Urinary bladder (tissue), 4 donors: ENCODE results near the gene NSMF. TPM values are rescaled to one million over a fixed set of nuclear protein-coding genes. Genes with fewer than 3 reads are reported as not detected.
"Not testable (repeated sequence)": the region's sequence is repeated elsewhere in the genome, so short reads cannot be mapped to it uniquely, and the experiment has no call there.

ENCODE experiments used
- DNase-seq: peaks from one replicate; pipeline ENCODE4 v3.0.0-alpha.2; 2015; ENCODE audit errors: extremely low spot score
- H3K27ac ChIP-seq: one replicate; pipeline ENCODE4 v1.5.1; 2013; ENCODE audit warnings: low read depth, mild to moderate bottlenecking, moderate library complexity
- H3K36me3 ChIP-seq: one replicate; pipeline ENCODE4 v1.6.1; 2013; ENCODE audit warnings: mild to moderate bottlenecking, moderate library complexity; ENCODE audit not compliant: insufficient read depth
- H3K4me1 ChIP-seq: one replicate; pipeline ENCODE4 v1.6.1; 2013; ENCODE audit warnings: mild to moderate bottlenecking, moderate library complexity; ENCODE audit not compliant: insufficient read depth
- H3K4me3 ChIP-seq: one replicate; pipeline ENCODE4 v1.5.1; 2013; ENCODE audit warnings: low read depth, low read length
- WGBS: extraction: QIAGEN DNeasy Blood & Tissue Kit; methylation state at CpG from one replicate; pipeline ENCODE4 v1.1.7; 2013; 5-methylcytosine and 5-hydroxymethylcytosine counted together
- polyA plus RNA-seq: library from polyadenylated mRNA; stranded (reverse); fragments of 200-250 nt; gene quantifications from one replicate; pipeline ENCODE4 v1.2.3, GENCODE V29; 2013
- total RNA-seq: library from RNA; depleted of rRNA; stranded (reverse); fragments of >200 nt; gene quantifications from one replicate; pipeline ENCODE4 v1.2.3, GENCODE V29; 2014
- donor health status: healthy with polysubstance abuse.
- donor health status: healthy.

NSMF gene
- total and polyA plus RNA-seq, 2 donors = 8.6 to 36.2 TPM

DNA sequence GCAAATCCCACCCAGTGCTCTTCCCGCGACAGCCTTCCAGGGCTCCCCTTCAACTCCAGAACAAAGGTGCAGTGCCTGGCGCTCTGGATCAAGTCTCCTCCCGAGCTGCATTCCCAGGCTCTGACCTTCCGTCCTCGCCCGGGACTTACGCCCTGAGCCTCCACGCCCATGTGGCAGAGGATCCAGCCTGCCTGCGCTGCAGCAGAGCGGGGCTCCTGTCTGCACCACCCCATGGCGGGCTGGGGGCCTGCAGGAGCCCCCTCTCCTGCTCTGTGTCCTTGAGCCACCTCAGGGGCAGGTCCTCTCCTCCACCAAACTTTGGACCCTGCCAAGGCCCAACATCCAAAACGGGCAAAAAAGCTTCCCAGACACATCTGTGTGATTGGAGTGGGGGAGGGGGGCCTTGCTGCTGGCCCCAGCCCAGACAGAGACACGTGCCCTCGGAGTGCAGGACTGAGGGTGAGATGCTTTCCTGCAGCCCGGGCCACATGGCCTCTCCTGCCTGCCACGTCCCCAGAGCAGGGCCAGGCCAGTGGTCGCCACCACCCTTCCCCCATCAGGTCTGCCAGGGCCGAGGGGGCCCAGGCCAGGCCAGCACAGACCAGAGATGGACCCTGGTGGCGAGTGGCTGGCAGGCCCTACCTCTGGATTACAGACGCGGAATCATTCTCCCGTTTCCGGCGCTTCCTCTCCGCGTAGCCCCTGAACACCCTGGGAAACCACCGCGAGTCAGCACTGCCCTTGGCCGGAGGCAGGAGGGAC lies 4.4 kb downstream of the NSMF start:
- H3K4me3 ChIP-seq = no peak overlapping the region
- H3K27ac ChIP-seq = no peak overlapping the region
- no peak for DNase-seq
- 64% methylated on average over 30 of the region's 30 CpGs for WGBS
- H3K4me1 ChIP-seq = no peaks in the 10 kb centered on the region
- no peaks in the 10 kb centered on the region for H3K36me3 ChIP-seq

DNA sequence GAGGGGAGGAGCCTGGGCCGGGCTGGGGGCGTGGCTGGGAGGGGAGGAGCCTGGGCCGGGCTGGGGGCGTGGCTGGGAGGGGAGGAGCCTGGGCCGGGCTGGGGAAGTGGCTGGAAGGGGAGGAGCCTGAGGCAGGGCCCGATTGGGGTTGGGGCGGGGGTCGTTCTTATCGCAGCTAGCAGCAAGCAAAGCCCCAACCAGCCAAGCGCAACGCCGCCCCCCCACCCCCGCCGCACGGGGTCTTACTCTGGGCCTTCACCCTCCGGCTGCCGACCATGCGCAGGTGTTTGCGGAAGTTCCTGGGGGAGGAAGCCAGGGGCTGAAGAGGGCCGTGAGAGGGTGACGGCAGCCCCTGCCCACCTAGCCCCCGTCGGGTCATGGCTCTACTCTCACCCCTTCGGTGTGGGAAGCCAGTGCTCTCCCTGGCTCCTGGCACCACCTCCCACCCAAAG lies 5.0 kb downstream of the NSMF start:
- Histone ChIP-seq H3K36me3 (no peaks in the 10 kb centered on the region), H3K4me3 (peak overlapping the region; percentile 24), H3K27ac (no peak overlapping the region), H3K4me1 (no peaks in the 10 kb centered on the region)
- 27% methylated on average over 22 of the region's 24 CpGs for WGBS
- no peak for DNase-seq

DNA sequence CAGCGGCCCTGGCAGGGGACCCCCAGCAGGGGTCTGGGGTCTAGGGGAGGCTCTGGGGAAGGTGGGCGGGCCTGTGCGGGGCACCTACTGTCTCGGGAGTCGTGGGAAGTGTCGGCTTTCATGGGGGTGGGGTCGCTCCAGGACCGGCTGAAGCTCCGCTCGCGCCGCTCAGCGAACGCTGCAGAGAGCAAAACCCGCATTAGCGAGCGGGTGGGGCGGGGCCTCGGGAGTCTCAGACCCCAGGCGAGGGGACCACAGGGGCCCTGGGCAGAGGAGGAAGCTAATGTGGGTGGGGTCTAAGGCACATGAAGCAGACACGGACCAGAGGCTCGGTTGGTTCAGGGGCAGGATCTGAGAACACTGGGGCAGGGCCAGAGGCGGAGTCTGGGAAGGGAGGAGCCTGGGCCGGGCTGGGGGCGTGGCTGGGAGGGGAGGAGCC lies 5.5 kb downstream of the NSMF start:
- Histone ChIP-seq H3K4me3 (peak overlapping the region; percentile 4), H3K4me1 (no peaks in the 10 kb centered on the region), H3K27ac (no peak overlapping the region), H3K36me3 (no peaks in the 10 kb centered on the region)
- WGBS = 26% methylated on average over 25 of the region's 25 CpGs
- peak; percentile 64 for DNase-seq

DNA sequence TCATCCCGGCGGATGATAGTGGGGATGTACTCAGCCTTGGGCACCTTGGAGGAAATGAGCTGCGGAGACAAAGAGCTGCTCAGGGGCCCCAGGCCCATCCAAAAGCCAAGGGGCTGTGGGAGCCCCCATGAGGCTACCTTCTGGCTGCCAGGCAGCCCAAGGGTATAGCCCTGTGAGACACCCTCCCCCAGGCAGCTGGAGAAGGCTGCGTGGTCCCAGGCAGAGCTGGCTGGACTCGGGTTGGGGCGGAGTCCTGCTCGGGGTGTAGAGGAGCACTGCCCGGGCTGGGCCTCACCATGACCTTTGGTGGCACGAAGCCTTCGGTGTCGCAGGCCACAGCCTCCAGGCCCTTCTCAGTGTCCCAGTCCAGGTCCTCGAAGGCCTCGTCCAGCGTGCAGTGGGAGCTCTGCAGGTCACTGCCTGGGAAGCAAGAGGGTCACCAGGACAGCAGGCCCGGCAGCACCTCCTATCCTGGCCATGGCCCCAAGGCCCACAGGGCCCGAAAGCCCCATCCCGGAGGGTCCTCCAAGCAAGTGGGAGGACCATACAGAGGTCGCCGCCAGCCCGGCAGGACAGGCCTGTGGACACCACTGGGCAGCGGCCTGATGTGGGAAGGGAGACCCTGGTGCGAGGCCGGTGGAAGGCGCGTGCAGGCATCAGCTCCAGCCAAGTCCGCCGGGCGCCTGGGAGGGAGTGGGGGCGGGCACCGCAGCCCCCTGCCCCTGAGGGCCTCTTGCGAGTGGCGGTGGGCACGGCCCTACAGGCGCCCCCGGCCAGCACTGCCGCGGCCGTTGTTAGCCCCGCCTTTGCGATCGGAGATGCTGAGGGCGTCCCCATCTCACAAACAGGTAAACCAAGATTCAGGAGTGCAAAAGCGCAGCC lies 6.1 kb downstream of the NSMF start:
- no peaks in the 10 kb centered on the region for H3K4me1 ChIP-seq
- no peak for DNase-seq
- WGBS = 86% methylated on average over 43 of the region's 43 CpGs
- H3K27ac ChIP-seq = no peak overlapping the region
- H3K36me3 ChIP-seq = no peaks in the 10 kb centered on the region
- no peak overlapping the region for H3K4me3 ChIP-seq

GRCh38 chr9:137452006-137452760 lies 7.0 kb downstream of the NSMF start:
- Histone ChIP-seq H3K36me3 (no peaks in the 10 kb centered on the region), H3K4me3 (no peak overlapping the region), H3K4me1 (no peaks in the 10 kb centered on the region), H3K27ac (no peak overlapping the region)
- DNase-seq = no peak
- 96% methylated on average over 17 of the region's 17 CpGs for WGBS

- H3K27ac ChIP-seq, H3K4me1 ChIP-seq, DNase-seq, H3K36me3 ChIP-seq, H3K4me3 ChIP-seq: not testable (repeated sequence)
- WGBS = 95% methylated on average over 18 of the region's 31 CpGs
Measured at GRCh38 chr9:137451264-137452005, 7.7 kb downstream of the NSMF start.

DNA sequence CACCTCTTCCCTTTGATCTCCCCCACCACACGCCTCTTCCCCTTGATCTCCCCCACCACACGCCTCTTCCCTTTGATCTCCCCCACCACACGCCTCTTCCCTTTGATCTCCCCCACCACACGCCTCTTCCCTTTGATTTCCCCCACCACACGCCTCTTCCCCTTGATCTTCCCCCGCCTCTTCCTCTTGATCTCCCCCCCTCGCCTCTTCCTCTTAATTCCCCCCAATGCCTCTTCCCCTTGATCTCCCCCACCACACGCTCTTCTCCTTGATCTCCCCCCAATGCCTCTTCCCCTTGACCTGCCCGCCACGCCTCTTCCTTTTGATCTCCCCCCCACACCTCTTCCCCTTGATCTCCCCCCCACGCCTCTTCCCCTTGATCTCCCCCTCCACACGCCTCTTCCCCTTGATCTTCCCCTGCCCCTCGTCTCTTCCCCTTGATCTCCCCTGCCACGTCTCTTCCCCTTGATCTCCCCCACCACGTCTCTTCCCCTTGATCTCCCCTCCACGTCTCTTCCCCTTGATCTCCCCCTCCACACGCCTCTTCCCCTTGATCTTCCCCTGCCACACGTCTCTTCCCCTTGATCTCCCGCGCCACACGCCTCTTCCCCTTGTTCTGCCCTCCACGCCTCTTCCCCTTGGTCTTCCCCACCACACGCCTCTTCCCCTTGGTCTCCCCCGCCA lies 8.5 kb downstream of the NSMF start:
- not testable (repeated sequence) for H3K36me3 ChIP-seq, H3K4me3 ChIP-seq, H3K4me1 ChIP-seq, H3K27ac ChIP-seq, DNase-seq
- 89% methylated on average over 22 of the region's 24 CpGs for WGBS

DNA sequence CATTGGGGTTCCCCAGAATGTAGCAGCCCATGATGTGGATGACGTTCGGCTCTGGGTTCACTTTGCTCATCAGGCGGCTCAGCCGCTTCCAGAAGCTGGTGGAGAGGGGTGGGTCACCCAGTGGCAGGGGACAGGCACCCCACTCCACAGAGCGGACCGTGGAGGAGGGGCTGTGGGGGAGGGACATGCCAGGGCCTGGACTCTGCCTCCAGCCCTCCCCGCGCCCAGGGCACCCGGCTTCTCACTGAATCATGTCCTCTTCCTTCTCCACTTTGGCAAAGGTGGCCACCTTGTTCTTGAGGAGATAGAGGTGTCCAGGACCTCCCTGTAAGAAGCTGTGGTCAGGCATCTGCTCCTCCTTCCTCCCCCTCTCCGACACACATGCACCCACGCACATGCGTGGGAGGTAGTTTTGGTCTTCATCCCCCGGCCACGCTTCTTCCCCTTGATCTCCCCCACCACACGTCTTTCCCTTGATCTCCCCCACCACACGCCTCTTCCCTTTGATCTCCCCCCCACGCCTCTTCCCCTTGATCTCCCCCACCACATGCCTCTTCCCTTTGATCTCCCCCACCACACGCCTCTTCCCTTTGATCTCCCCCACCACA lies 9.1 kb downstream of the NSMF start:
- Histone ChIP-seq H3K4me1 (no peaks in the 10 kb centered on the region), H3K36me3 (no peaks in the 10 kb centered on the region), H3K27ac (no peak overlapping the region), H3K4me3 (no peak overlapping the region)
- no peak for DNase-seq
- WGBS = 86% methylated on average over 18 of the region's 18 CpGs

DNA sequence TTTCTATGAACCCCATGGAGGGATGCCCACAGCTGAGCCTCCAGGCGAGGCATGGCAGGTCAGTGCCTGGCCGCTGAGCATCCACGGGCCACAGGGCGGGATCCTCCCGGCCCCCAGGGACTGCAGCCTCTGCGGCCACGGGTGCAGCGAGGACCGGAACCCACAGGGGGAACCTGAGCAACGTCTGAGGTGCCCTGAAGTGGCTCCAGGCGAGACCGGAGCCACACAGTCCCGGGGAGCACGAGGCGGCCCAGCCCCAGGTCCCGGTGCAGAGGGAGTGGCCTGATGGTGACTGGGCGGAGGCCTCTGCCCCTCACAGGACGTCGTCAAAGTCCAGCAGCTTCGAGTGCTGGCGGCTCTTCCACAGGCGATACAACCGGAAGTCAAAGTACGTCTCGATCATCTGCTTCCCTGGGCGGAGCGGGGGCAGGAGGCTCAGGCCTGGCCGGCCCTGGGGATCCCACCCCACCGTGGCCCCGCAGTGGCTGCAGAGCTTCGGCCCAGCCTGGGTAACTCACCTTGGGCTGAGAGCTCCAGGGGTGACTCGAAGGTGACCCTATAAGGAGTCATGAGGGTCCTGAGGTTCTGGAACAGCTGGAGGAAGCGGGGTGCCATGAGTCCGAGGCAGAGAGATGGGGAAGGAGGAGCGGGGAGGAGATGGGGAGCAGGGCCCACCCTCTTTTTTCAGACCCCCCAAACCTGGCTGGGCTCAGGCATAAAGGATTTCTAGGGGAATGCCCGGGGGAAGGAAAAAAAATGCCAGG lies 9.9 kb downstream of the NSMF start:
- WGBS = 86% methylated on average over 36 of the region's 36 CpGs
- H3K36me3 ChIP-seq = no peaks in the 10 kb centered on the region
- H3K27ac ChIP-seq = no peak overlapping the region
- no peak overlapping the region for H3K4me3 ChIP-seq
- DNase-seq = no peak
- H3K4me1 ChIP-seq = no peaks in the 10 kb centered on the region

- no peak overlapping the region for H3K4me3 ChIP-seq
- 90% methylated on average over 16 of the region's 16 CpGs for whole genome bisulfite sequencing
- no peak overlapping the region for H3K27ac ChIP-seq
- H3K36me3 ChIP-seq = no peaks in the 10 kb centered on the region
- DNase-seq = no peak
- no peaks in the 10 kb centered on the region for H3K4me1 ChIP-seq
Measured at GRCh38 chr9:137448602-137448962, 10.6 kb downstream of the NSMF start.

DNA sequence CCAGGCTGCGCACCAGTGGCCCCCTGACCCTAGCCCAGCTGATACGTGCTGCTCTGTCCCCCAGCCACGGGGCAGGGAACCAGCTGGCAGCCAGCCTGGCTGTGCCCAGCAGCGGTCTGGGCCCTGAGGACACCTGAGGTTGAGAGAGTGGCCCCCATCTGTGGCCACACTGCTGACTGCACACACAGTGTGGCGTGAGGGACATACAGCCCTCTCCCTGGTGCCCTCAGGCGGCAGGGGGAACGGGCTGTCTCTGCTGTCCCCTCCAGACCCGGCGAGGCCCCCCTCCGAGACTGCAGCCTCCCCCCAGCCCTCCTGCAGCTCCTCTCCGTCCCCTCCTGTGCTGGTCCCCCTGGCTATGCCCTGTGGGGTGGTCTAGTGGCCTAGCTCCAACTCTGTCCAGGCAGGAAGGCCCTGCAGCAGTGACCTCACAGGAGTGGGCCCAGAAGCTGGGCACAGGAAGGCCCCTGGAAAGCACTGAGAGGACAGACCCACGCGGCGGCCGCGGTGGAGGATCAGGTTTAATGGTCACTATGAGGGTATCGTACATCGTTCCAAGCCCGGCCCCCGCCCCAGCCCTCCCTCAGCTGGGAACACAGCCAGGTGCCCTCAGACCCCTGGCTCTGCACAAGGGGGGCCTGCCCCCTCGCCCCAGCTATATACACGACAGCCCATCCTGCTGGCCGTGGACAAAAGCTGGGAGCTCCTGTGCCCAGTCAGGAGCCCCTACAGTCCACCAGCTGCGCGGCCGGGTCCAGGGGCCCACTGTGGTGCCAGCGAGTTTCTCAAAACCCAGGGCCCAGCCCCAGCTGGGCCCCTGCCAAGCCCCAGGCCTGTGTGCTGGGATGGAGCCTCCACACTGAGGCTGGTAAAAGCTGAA lies 11.2 kb downstream of the NSMF start:
- 75% methylated on average over 27 of the region's 27 CpGs for WGBS
- no peak for DNase-seq
- no peaks in the 10 kb centered on the region for H3K4me1 ChIP-seq
- H3K36me3 ChIP-seq = no peaks in the 10 kb centered on the region
- no peak overlapping the region for H3K27ac ChIP-seq
- H3K4me3 ChIP-seq = no peak overlapping the region
